KMS-11 (cell line): ENCODE data around the gene BANF2.

ENCODE experiments used
- H2AFZ ChIP-seq: fragments of 200-600 bp; sonication (generic); 2 replicates; pipeline ENCODE4 v1.6.1; 2016; ENCODE audit warnings: antibody characterized with exemption, mixed run types, low read depth
- H3K27ac ChIP-seq: fragments of 200-600 bp; sonication (generic); 2 replicates; pipeline ENCODE4 v1.6.1; 2016; ENCODE audit warnings: mild to moderate bottlenecking, mixed run types
- H3K27me3 ChIP-seq: fragments of 200-600 bp; sonication (generic); 2 replicates; pipeline ENCODE4 v1.6.1; 2017; ENCODE audit warnings: mild to moderate bottlenecking, low read depth, mixed run types, moderate library complexity; ENCODE audit not compliant: insufficient read depth
- H3K36me3 ChIP-seq: fragments of 200-600 bp; sonication (generic); 2 replicates; pipeline ENCODE4 v1.6.1; 2017; ENCODE audit warnings: mild to moderate bottlenecking, mixed run types; ENCODE audit not compliant: insufficient read depth
- H3K4me1 ChIP-seq: fragments of 200-600 bp; sonication (generic); 2 replicates; pipeline ENCODE4 v1.6.1; 2016; ENCODE audit warnings: mild to moderate bottlenecking, low read depth, mixed run types; ENCODE audit not compliant: poor library complexity, severe bottlenecking
- H3K4me2 ChIP-seq: fragments of 200-600 bp; sonication (generic); 2 replicates; pipeline ENCODE4 v1.7.0; 2016; ENCODE audit warnings: mild to moderate bottlenecking, mixed run types
- H3K4me3 ChIP-seq: fragments of 200-600 bp; sonication (generic); IDR thresholded peaks from 2 replicates; pipeline ENCODE4 v1.6.1; 2017; ENCODE audit warnings: low read depth, low read length, mixed read lengths; ENCODE audit not compliant: insufficient read depth
- H3K79me2 ChIP-seq: fragments of 200-600 bp; sonication (generic); 2 replicates; pipeline ENCODE4 v1.6.1; 2016; ENCODE audit warnings: low read depth, mixed run types; ENCODE audit not compliant: insufficient read depth
- H3K9ac ChIP-seq: fragments of 200-600 bp; sonication (generic); 2 replicates; pipeline ENCODE4 v1.6.1; 2016; ENCODE audit warnings: mild to moderate bottlenecking, mixed run types
- H4K20me1 ChIP-seq: fragments of 200-600 bp; sonication (generic); 2 replicates; pipeline ENCODE4 v1.6.1; 2016; ENCODE audit warnings: mild to moderate bottlenecking, mixed run types; ENCODE audit not compliant: insufficient read depth
- TF ChIP-seq, protein P1 (sequence below): fragments of 200-600 bp; sonication (generic); conservative IDR thresholded peaks from 2 replicates; pipeline ENCODE4 v1.6.1; 2017; ENCODE audit warnings: low read depth, mild to moderate bottlenecking, antibody characterized with exemption, low read length, moderate library complexity, mixed read lengths

The BANF2 gene

DNA sequence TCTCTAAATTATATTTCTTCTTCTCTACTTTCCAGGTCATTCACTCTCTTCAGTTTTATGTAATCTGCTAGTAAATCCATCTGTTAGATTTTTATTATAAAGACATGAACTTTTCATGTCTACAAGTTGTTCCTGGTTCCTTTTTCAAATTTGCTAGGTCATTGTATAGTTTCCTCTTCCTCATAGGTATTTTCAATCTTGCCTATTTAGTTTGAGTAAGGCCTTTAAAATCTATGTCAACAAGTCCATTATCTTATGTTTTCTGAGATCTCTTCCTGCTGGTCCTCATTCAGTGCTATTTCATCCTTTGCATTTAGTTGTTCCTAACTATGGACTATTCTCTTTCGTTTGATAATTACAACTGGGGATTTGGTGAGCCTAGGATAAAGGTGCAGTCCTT lies 28.8 kb upstream of the BANF2 start:
- TF ChIP-seq, protein P1, sequence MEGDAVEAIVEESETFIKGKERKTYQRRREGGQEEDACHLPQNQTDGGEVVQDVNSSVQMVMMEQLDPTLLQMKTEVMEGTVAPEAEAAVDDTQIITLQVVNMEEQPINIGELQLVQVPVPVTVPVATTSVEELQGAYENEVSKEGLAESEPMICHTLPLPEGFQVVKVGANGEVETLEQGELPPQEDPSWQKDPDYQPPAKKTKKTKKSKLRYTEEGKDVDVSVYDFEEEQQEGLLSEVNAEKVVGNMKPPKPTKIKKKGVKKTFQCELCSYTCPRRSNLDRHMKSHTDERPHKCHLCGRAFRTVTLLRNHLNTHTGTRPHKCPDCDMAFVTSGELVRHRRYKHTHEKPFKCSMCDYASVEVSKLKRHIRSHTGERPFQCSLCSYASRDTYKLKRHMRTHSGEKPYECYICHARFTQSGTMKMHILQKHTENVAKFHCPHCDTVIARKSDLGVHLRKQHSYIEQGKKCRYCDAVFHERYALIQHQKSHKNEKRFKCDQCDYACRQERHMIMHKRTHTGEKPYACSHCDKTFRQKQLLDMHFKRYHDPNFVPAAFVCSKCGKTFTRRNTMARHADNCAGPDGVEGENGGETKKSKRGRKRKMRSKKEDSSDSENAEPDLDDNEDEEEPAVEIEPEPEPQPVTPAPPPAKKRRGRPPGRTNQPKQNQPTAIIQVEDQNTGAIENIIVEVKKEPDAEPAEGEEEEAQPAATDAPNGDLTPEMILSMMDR: no peak
- H3K9ac ChIP-seq: no peak overlapping the region
- H3K79me2 ChIP-seq: peaks cover 29% of the 10 kb centered on the region; the same call in 1 of the 2 replicates
- H3K27me3 ChIP-seq: no peaks in the 10 kb centered on the region
- no peaks in the 10 kb centered on the region for H4K20me1 ChIP-seq
- no peaks in the 10 kb centered on the region for H3K36me3 ChIP-seq
- no peak overlapping the region for H2AFZ ChIP-seq
- H3K4me2 ChIP-seq: no peak overlapping the region
- peaks cover under 1% of the 10 kb centered on the region for H3K4me1 ChIP-seq
- H3K27ac ChIP-seq: no peak overlapping the region
- no peak overlapping the region for H3K4me3 ChIP-seq

- Histone ChIP-seq H3K36me3 (no peaks in the 10 kb centered on the region), H3K4me2 (no peak overlapping the region), H2AFZ (no peak overlapping the region), H3K27me3 (no peaks in the 10 kb centered on the region), H3K27ac (no peak overlapping the region), H3K4me1 (no peaks in the 10 kb centered on the region), H3K79me2 (peaks cover 29% of the 10 kb centered on the region; the same call in 1 of the 2 replicates), H3K9ac (no peak overlapping the region), H3K4me3 (no peak overlapping the region), H4K20me1 (no peaks in the 10 kb centered on the region)
- TF ChIP-seq, protein P1: no peak
These were observed 28.2 kb upstream of the BANF2 start for GRCh38 chr20:17671565-17671964.

- H3K27ac ChIP-seq: no peak overlapping the region
- H3K4me1 ChIP-seq: no peaks in the 10 kb centered on the region
- no peak overlapping the region for H3K9ac ChIP-seq
- H4K20me1 ChIP-seq: no peaks in the 10 kb centered on the region
- peaks cover 43% of the 10 kb centered on the region; the same call in 1 of the 2 replicates for H3K79me2 ChIP-seq
- no peak overlapping the region for H3K4me3 ChIP-seq
- no peak overlapping the region for H2AFZ ChIP-seq
- no peaks in the 10 kb centered on the region for H3K27me3 ChIP-seq
- TF ChIP-seq, protein P1: no peak
- H3K36me3 ChIP-seq: no peaks in the 10 kb centered on the region
- H3K4me2 ChIP-seq: no peak overlapping the region
These were observed 26.7 kb upstream of the BANF2 start for GRCh38 chr20:17673084-17673483.

- Histone ChIP-seq H3K9ac (no peak overlapping the region), H3K79me2 (peaks cover 50% of the 10 kb centered on the region; the same call in 1 of the 2 replicates), H3K4me2 (no peak overlapping the region), H3K4me3 (no peak overlapping the region), H3K36me3 (no peaks in the 10 kb centered on the region), H4K20me1 (no peaks in the 10 kb centered on the region), H2AFZ (no peak overlapping the region), H3K27me3 (no peaks in the 10 kb centered on the region), H3K27ac (no peak overlapping the region), H3K4me1 (peaks cover 17% of the 10 kb centered on the region)
- TF ChIP-seq, protein P1: no peak
These were observed 24.8 kb upstream of the BANF2 start for GRCh38 chr20:17674722-17675518.
